K562 (cell line): ENCODE data around the gene AP3B2. TPM values are rescaled to one million over a fixed set of nuclear protein-coding genes. Genes with fewer than 3 reads are reported as not detected.

Experiments
- ARID3B ChIP-seq: fragments of 250-450 bp; sonication (Bioruptor Pico); IDR thresholded peaks from 2 replicates; pipeline ENCODE4 v1.4.0; 2020; ENCODE audit warnings: borderline replicate concordance
- ESRRB ChIP-seq: fragments of 250-450 bp; sonication (Bioruptor Pico); IDR thresholded peaks from 2 replicates; pipeline ENCODE4 v1.5.0; 2020; ENCODE audit warnings: mild to moderate bottlenecking, moderate library complexity, borderline replicate concordance
- FIP1L1 ChIP-seq: fragments of 200-400 bp; formaldehyde crosslinking; IDR thresholded peaks from 2 replicates; pipeline ENCODE4 v1.6.1; 2018; ENCODE audit warnings: mild to moderate bottlenecking, low read depth, low read length; ENCODE audit not compliant: poor library complexity, severe bottlenecking
- FOXJ3 ChIP-seq: sonication (generic); formaldehyde crosslinking; IDR thresholded peaks from 2 replicates; pipeline ENCODE4 v1.4.0; 2020; ENCODE audit warnings: mild to moderate bottlenecking, missing genetic modification reagents
- KAT2B ChIP-seq: IDR thresholded peaks from one replicate; pipeline ENCODE4 v1.6.1; 2012; ENCODE audit warnings: low read depth, mild to moderate bottlenecking, control low read depth, inconsistent platforms, low read length, moderate library complexity
- MYBL2 ChIP-seq, 2 experiments: fragments of 450-650 bp in 1 of 2; sonication (generic) in 1 of 2; formaldehyde crosslinking in 1 of 2; IDR thresholded peaks; 2 replicates each; pipeline versions ENCODE4 v1.6.1 to v1.8.1; 2017 to 2022; ENCODE audit warnings: borderline replicate concordance in 1 of 2, inconsistent platforms in 1 of 2, low read depth in 1 of 2, mild to moderate bottlenecking in 1 of 2, missing genetic modification reagents in 1 of 2, moderate library complexity in 1 of 2
- RBM25 ChIP-seq: fragments of 200-400 bp; formaldehyde crosslinking; IDR thresholded peaks from 2 replicates; pipeline ENCODE4 v1.6.1; 2018; ENCODE audit warnings: low read length, low read depth, moderate library complexity; ENCODE audit not compliant: severe bottlenecking
- RBM34 ChIP-seq: fragments of 200-400 bp; formaldehyde crosslinking; IDR thresholded peaks from 2 replicates; pipeline ENCODE4 v1.6.1; 2018; ENCODE audit warnings: low read length, borderline replicate concordance; ENCODE audit not compliant: insufficient read depth
- RBM39 ChIP-seq: fragments of 200-400 bp; formaldehyde crosslinking; optimal IDR thresholded peaks from 2 replicates; pipeline ENCODE3; 2018; ENCODE audit warnings: low read depth, low read length
- RREB1 ChIP-seq: fragments of 250-450 bp; sonication (Bioruptor Pico); IDR thresholded peaks from 2 replicates; pipeline ENCODE4 v1.4.0; 2020
- ZNF280A ChIP-seq: fragments of 450-650 bp; IDR thresholded peaks from 2 replicates; pipeline ENCODE4 v1.6.1; 2018; ENCODE audit warnings: mild to moderate bottlenecking, low read depth; ENCODE audit not compliant: partially characterized antibody
- ZNF518B ChIP-seq: fragments of 250-450 bp; sonication (Bioruptor Pico); IDR thresholded peaks from 2 replicates; pipeline ENCODE4 v1.5.0; 2021; ENCODE audit warnings: mild to moderate bottlenecking, moderate library complexity
- ZNF583 ChIP-seq: fragments of 250-450 bp; sonication (Bioruptor Pico); IDR thresholded peaks from 2 replicates; pipeline ENCODE4 v1.4.0; 2020
- polyA plus RNA-seq, 8 experiments: library from polyadenylated mRNA; depleted of rRNA in 4 of 8; stranded (reverse) in 5 of 8; unstranded in 3 of 8; fragments of >200 nt; fragmentation: Nextera tagmentation in 2 of 8; fragmentation: Illumina TruSeq in 1 of 8; extraction: Ambion mirVana in 2 of 8; extraction: Trizol in 1 of 8; gene quantifications; 2 replicates each; pipeline versions ENCODE4 v1.2.1 to v1.2.3, GENCODE V29; 2011 to 2014; ENCODE audit warnings: inconsistent platforms in 1 of 8, missing spikeins in 1 of 8
- total RNA-seq, 7 experiments: library from RNA; depleted of rRNA in 6 of 7; stranded (reverse); fragments of >200 nt in 6 of 7; fragmentation: Illumina TruSeq in 2 of 7; extraction: Trizol in 2 of 7; gene quantifications; 2 replicates each; pipeline versions ENCODE4 v1.2.1 to v1.2.3, GENCODE V29; 2011 to 2021; ENCODE audit warnings: low replicate concordance in 1 of 7

The AP3B2 gene
- total and polyA plus RNA-seq, 9 of the 15 experiments (the other 6 are each of a cell fraction or from before 2014, with no cell fraction given): 0.03 to 0.15 (median 0.10) TPM; not detected in 2

GRCh38 chr15:82647045-82647834, 62.4 kb downstream of the AP3B2 start, which contains the start of gene CPEB1 (continued):
- no peak for TF ChIP-seq ZNF280A
- no peak for TF ChIP-seq ESRRB (CRISPR knock-in tag)
- no peak; the same call in 1 of the 2 replicates for TF ChIP-seq RREB1 (CRISPR knock-in tag)
- no peak; the same call in 1 of the 2 replicates for TF ChIP-seq ZNF583 (CRISPR knock-in tag)
- 0 out of 2 replicates have a peak, but pooled peaks have one; percentile 27 for TF ChIP-seq RBM34
- TF ChIP-seq FIP1L1: peak; percentile 71
- no peak for TF ChIP-seq RBM39
- no peak for TF ChIP-seq FOXJ3 (CRISPR knock-in tag)
- no peak for TF ChIP-seq RBM25
- no peak for TF ChIP-seq KAT2B
- TF ChIP-seq ZNF518B: no peak
- TF ChIP-seq ARID3B (CRISPR knock-in tag): no peak
- TF ChIP-seq MYBL2 (IDR thresholded peaks at IDR 0.05; ENCODE audit: low read depth): no peak
- no peak for TF ChIP-seq MYBL2 (CRISPR knock-in tag; IDR thresholded peaks at IDR 0.05; ENCODE audit: borderline replicate concordance)
